Cardiac septum (tissue), 1 donor: ENCODE results near the gene PCDHGB5. TPM values are rescaled to one million over a fixed set of nuclear protein-coding genes. Genes with fewer than 3 reads are reported as not detected.
"Not testable (repeated sequence)": the region's sequence is repeated elsewhere in the genome, so short reads cannot be mapped to it uniquely, and the experiment has no call there.

ENCODE experiments used
- DNase-seq: peaks from one replicate; pipeline ENCODE4 v3.0.0-alpha.2; 2020; ENCODE audit warnings: low spot score
- intact Hi-C: fragments of 100-400 bp; cut with DNase I; formaldehyde crosslinking; loops from one replicate; pipeline ENCODE4 v1.14.0; 2022
- total RNA-seq: library from RNA; stranded (reverse); fragmentation: NEBNext Ultra II Directional; extraction: Animal tissue kit (Norgen Biotek cat#: 25700); gene quantifications from one replicate; pipeline ENCODE4 v1.2.1, GENCODE V29; 2021
- donor health status: DM: no; HTN: no; CAD: no.

Gene PCDHGB5
- total RNA-seq, 1 donor from 2014 or later, result 13.9 TPM

DNA sequence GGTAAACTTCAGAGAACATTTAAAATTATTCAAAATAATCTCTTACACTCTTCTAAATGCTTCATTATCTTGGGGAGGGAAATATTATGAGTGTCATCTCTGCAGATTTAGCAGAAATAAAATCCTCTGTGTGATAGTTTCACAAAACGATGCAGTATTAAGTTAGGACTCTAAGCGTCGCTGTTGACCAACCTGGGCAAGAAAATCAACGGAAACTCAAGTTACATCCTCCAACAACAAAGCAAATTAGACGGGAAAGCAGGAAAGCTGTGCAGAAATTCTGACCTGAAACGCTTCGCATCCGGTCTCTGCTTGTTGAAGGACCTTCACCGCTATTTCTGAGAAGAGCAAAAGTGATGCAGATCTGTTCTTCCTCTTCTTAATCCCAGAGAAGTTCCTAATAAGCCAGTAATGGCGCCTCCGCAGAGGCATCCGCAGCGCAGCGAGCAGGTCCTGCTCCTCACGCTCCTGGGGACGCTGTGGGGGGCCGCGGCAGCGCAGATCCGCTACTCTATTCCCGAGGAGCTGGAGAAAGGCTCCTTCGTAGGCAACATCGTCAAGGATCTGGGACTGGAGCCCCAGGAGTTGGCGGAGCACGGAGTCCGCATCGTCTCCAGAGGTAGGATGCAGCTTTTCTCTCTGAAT lies 24.0 kb upstream of the PCDHGB5 start, which contains the start of gene PCDHGA6:
PCDHGA6 (plus strand) TSS at position 219 of the 645 bp plus-strand sequence; CDS start at position 412, 193 bp downstream.
- intact Hi-C loops, result no loop called here
- no peak for DNase-seq

DNA sequence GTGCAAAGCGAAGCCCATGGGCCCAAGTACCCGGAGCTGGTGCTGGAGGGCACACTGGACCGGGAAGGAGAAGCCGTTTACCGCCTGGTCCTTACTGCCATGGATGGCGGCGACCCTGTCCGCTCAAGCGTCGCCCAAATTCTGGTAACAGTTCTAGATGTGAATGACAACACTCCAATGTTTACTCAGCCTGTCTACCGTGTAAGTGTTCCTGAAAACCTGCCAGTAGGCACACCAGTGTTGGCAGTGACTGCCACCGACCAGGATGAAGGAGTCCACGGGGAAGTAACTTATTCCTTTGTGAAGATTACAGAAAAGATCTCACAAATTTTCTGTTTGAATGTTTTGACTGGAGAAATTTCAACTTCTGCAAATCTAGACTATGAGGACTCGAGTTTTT lies 23.1 kb upstream of the PCDHGB5 start:
- intact Hi-C loops, result no loop called here
- DNase-seq, result no peak

DNA sequence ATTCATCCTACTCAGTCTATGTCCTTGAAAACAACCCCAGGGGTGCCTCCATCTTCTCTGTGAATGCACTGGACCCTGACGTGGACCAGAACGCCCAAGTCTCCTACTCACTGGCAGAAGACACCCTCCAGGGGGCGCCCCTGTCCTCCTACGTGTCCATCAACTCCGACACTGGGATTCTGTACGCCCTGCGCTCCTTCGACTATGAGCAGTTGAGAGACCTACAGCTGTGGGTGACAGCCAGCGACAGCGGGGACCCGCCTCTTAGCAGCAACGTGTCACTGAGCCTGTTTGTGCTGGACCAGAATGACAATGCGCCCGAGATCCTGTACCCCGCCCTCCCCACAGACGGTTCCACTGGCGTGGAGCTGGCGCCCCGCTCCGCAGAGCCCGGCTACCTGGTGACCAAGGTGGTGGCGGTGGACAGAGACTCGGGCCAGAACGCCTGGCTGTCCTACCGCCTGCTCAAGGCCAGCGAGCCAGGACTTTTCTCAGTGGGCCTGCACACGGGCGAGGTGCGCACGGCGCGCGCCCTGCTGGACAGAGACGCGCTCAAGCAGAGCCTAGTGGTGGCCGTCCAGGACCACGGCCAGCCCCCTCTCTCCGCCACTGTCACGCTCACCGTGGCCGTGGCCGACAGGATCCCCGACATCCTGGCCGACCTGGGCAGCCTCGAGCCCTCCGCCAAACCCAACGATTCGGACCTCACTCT lies 22.1 kb upstream of the PCDHGB5 start:
- DNase-seq, intact Hi-C loops: not testable (repeated sequence)

DNA sequence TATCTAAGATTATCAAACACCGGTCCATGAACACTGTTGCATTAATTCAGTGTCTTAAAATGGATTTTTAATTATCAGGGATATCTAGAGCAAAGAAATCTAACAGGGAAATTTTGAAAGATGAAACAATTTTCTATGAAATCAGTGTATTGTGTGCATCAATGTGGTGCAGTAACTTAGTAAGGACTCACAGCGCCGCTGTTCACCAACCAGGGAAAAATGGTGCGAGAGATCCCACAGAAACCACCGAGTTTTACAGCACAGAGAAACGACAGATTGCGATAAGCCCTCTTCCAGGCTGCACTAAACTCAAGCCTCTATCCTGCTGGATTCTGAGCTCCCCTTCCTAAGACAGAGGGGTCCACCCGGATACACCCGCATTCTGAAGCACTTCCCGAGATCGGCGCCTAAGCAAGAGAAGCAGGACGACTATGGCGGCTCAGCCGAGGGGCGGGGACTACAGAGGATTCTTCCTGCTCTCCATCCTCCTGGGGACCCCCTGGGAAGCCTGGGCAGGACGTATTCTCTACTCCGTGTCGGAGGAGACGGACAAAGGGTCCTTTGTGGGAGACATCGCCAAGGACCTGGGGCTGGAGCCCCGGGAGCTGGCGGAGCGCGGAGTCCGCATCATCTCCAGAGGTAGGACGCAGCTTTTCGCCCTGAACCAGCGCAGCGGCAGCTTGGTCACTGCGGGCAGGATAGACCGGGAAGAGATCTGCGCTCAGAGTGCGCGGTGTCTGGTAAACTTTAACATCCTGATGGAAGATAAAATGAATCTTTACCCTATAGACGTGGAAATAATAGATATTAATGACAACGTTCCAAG lies 15.1 kb upstream of the PCDHGB5 start, which contains the start of gene PCDHGA7:
PCDHGA7 (plus strand) TSS at position 274 of the 826 bp plus-strand sequence; CDS start at position 432, 158 bp downstream.
- intact Hi-C loops, result no loop called here
- no peak for DNase-seq

DNA sequence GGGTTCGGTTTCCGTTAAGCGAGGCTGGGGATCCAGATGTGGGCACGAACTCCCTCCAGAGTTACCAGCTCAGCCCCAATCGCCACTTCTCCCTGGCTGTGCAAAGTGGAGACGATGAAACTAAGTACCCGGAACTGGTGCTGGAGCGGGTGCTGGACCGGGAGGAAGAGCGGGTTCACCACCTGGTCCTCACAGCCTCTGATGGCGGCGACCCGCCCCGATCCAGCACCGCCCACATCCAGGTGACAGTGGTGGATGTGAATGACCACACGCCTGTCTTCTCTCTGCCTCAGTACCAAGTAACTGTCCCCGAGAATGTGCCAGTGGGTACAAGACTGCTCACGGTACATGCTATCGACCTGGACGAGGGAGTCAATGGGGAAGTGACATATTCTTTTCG lies 14.4 kb upstream of the PCDHGB5 start:
- DNase-seq, result no peak
- intact Hi-C loops, result no loop called here

DNA sequence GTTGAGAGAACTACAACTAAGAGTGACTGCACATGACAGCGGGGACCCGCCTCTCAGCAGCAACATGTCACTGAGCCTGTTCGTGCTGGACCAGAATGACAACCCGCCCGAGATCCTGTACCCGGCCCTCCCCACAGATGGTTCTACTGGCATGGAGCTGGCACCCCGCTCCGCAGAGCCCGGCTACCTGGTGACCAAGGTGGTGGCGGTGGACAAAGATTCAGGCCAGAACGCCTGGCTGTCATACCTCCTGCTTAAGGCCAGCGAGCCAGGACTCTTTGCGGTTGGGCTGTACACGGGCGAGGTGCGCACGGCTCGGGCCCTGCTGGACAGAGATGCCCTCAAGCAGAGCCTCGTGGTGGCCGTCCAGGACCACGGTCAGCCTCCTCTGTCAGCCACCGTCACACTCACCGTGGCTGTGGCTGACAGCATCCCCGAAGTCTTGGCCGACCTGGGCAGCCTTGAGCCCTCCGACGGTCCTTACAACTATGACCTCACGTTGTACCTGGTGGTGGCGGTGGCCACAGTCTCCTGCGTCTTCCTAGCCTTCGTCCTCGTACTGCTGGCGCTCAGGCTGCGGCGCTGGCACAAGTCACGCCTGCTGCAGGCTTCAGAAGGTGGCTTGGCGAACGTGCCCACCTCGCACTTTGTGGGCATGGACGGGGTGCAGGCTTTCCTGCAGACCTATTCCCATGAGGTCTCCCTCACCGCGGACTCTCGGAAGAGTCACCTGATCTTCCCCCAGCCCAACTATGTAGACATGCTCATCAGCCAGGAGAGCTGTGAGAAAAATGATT lies 13.1 kb upstream of the PCDHGB5 start:
- no peak for DNase-seq
- intact Hi-C loops, result no loop called here

DNA sequence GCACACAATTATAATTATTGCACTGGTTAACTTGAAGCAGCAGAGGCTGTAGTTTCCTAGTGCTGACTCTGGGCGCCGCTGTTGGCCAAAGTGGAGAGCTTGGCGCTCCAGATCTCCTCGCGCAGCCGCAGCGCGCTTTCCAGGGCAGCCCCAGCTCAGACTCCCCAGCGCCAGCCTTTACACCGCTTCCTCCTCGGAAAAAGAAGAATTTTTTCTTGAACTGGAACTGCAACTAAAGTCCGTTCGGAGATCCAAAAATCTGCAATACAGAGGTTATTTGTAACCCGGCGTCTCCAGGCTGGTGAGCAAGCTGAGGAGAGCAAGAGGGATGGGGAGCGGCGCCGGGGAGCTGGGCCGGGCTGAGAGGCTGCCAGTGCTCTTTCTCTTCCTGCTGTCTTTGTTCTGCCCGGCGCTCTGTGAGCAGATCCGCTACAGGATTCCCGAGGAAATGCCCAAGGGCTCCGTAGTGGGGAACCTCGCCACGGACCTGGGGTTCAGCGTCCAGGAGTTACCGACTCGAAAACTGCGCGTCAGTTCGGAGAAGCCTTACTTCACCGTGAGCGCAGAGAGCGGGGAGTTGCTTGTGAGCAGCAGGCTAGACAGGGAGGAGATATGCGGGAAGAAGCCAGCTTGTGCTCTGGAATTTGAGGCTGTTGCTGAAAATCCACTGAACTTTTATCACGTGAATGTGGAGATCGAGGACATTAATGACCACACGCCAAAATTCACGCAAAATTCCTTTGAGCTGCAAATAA lies 10.0 kb upstream of the PCDHGB5 start, which contains the start of gene PCDHGB4:
PCDHGB4 (plus strand) TSS at position 142 of the 755 bp plus-strand sequence; CDS start at position 329, 187 bp downstream.
- DNase-seq, intact Hi-C loops: not testable (repeated sequence)

DNA sequence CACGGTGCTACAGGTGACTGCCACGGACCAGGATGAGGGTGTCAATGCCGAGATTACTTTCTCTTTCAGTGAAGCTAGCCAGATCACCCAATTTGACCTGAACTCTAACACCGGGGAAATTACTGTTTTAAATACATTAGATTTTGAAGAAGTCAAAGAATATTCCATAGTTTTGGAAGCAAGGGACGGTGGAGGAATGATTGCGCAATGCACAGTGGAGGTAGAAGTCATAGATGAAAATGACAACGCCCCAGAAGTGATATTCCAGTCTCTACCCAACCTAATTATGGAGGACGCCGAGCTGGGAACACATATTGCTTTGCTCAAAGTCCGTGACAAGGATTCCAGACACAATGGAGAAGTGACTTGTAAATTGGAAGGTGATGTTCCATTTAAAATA lies 9.1 kb upstream of the PCDHGB5 start:
- DNase-seq, result no peak
- intact Hi-C loops, result no loop called here

DNA sequence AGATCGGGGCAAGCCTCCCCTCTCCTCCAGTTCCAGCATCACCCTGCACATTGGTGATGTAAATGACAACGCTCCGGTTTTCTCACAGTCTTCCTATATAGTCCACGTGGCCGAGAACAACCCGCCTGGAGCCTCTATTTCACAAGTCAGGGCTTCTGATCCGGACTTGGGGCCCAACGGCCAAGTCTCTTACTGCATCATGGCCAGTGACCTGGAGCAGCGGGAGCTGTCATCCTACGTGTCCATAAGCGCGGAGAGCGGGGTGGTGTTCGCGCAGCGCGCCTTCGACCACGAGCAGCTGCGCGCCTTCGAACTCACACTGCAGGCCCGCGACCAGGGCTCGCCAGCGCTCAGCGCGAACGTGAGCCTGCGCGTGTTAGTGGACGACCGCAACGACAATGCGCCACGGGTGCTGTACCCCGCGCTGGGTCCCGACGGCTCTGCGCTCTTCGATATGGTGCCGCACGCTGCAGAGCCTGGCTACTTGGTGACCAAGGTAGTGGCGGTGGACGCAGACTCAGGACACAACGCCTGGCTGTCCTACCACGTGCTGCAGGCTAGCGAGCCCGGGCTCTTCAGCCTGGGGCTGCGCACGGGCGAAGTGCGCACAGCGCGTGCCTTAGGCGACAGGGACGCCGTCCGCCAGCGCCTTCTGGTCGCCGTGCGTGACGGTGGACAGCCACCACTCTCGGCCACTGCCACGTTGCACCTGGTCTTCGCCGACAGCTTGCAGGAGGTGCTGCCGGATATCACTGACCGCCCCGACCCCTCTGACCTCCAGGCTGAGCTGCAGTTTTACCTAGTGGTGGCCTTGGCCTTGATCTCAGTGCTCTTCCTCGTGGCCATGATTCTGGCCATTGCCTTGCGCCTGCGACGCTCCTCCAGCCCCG lies 8.3 kb upstream of the PCDHGB5 start:
- intact Hi-C loops, result loop anchor here (2.0 kb wide), 1 partner anchor 19 kb away; the partner anchor contains the start of gene PCDHGB3
- no peak for DNase-seq

DNA sequence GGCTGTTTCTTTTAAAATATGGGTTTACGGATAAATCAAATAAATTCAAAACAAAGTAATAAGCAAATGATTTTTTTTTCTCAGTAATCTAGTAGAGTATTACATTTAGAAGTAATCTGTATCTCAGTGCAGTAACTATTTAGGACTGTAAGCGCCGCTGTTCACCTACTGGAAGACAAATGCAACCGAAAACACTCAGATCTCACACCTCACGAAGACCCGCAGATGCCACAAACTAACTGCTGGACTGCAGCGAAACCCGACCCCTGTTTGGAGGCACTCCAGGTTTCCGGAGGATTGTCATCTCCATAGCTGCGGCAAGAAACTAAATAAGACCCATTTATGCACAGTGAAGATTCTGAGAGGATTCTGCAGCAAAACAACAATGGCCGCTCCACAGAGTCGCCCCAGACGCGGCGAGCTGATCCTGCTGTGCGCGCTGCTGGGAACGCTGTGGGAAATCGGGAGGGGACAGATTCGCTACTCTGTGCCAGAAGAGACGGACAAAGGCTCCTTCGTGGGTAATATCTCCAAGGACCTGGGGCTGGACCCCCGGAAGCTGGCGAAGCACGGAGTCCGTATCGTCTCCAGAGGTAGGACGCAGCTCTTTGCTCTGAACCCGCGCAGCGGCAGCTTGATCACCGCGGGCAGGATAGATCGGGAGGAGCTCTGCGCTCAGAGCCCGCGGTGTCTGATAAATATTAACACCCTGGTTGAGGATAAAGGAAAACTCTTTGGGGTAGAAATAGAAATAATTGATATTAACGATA lies 5.1 kb upstream of the PCDHGB5 start, which contains the start of gene PCDHGA8:
PCDHGA8 (plus strand) TSS at position 205 of the 770 bp plus-strand sequence; CDS start at position 386, 181 bp downstream.
- intact Hi-C loops, result no loop called here

DNA sequence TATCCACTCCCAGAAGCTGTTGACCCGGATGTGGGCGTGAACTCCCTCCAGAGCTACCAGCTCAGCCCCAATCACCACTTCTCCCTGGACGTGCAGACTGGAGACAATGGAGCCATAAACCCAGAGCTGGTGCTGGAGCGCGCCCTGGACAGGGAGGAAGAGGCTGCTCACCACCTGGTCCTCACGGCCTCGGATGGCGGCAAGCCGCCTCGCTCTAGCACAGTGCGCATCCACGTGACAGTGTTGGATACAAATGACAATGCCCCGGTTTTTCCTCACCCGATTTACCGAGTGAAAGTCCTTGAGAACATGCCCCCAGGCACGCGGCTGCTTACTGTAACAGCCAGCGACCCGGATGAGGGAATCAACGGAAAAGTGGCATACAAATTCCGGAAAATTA lies 4.5 kb upstream of the PCDHGB5 start:
- DNase-seq, result no peak
- intact Hi-C loops, result no loop called here

More for the DNA sequence above, 5.1 kb upstream of the PCDHGB5 start, which contains the start of gene PCDHGA8:
- DNase-seq, result no peak

DNA sequence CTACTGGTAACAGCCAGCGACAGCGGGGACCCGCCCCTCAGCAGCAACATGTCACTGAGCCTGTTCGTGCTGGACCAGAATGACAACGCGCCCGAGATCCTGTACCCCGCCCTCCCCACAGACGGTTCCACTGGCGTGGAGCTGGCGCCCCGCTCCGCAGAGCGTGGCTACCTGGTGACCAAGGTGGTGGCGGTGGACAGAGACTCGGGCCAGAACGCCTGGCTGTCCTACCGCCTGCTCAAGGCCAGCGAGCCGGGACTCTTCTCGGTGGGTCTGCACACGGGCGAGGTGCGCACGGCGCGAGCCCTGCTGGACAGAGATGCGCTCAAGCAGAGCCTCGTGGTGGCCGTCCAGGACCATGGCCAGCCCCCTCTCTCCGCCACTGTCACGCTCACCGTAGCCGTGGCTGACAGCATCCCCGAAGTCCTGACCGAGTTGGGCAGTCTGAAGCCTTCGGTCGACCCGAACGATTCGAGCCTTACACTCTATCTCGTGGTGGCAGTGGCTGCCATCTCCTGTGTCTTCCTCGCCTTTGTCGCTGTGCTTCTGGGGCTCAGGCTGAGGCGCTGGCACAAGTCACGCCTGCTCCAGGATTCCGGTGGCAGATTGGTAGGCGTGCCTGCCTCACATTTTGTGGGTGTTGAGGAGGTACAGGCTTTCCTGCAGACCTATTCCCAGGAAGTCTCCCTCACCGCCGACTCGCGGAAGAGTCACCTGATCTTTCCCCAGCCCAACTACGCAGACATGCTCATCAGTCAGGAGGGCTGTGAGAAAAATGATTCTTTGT lies 3.2 kb upstream of the PCDHGB5 start:
- DNase-seq, intact Hi-C loops: not testable (repeated sequence)

DNA sequence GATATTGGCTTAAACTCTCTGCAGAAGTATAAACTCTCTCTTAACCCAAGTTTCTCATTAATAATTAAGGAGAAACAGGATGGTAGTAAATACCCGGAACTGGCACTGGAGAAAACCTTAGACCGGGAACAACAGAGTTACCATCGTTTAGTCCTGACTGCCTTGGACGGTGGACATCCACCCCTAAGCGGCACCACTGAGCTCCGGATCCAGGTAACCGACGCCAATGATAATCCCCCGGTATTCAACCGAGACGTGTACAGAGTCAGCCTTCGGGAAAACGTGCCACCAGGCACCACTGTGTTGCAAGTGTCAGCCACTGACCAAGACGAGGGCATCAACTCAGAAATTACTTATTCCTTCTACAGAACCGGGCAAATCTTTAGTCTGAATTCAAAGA lies 861 bp downstream of the PCDHGB5 start:
- DNase-seq, result peak; percentile 5
- intact Hi-C loops, result no loop called here

DNA sequence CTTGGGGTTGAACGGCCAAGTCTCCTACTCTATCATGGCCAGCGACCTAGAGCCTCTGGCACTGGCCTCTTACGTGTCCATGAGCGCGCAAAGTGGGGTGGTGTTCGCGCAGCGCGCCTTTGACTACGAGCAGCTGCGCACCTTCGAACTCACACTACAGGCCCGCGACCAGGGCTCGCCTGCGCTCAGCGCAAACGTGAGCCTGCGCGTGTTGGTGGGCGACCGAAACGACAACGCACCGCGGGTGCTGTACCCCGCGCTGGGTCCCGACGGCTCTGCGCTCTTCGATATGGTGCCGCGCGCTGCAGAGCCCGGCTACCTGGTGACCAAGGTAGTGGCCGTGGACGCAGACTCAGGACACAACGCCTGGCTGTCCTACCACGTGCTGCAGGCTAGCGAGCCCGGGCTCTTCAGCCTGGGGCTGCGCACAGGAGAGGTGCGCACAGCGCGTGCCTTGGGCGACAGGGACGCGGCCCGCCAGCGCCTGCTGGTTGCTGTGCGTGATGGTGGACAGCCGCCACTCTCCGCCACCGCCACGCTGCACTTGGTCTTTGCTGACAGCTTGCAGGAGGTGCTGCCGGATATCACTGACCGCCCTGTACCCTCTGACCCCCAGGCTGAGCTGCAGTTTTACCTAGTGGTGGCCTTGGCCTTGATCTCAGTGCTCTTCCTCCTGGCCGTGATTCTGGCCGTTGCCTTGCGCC lies 2.0 kb downstream of the PCDHGB5 start:
- intact Hi-C loops, result loop anchor here (5.0 kb wide), 1 partner anchor 42 kb away; the partner anchor contains the start of genes PCDHGA4 and PCDHGB2
- peak; percentile 46 for DNase-seq
